ENCODE measurements around the gene MZB1.

- TF ChIP-seq CTCF (IDR thresholded peaks at IDR 0.05; ENCODE audit: low read depth, low read length, missing input control), result no peak
- no peak for TF ChIP-seq RAD21 (IDR thresholded peaks at IDR 0.05)
- TF ChIP-seq NR2F2 (IDR thresholded peaks at IDR 0.05), result no peak
- no peak for TF ChIP-seq SP1 (IDR thresholded peaks at IDR 0.05)
- no peak for TF ChIP-seq YY1 (IDR thresholded peaks at IDR 0.05)
- no peak for TF ChIP-seq MAX (IDR thresholded peaks at IDR 0.05)
- no peak for TF ChIP-seq JUND (IDR thresholded peaks at IDR 0.05)
- TF ChIP-seq REST (IDR thresholded peaks at IDR 0.05), result no peak
- no peak for TF ChIP-seq ATF3 (IDR thresholded peaks at IDR 0.05)
- no peak for TF ChIP-seq RXRA (IDR thresholded peaks at IDR 0.05)
- no peak for TF ChIP-seq EGR1 (IDR thresholded peaks at IDR 0.05; ENCODE audit: low read depth in 2 of 2)
- TF ChIP-seq HNF4G (IDR thresholded peaks at IDR 0.05), result no peak
Measured at GRCh38 chr5:139340051-139340450, 49.7 kb downstream of the MZB1 start.
